VCaP (cell line): ENCODE results near the gene CZIB.

ENCODE experiments used
- H3K27ac ChIP-seq: fragments of 450-650 bp; 2 replicates; pipeline ENCODE4 v1.5.1; 2017
- TF ChIP-seq, protein P1 (sequence below): fragments of 450-650 bp; conservative IDR thresholded peaks from 2 replicates; pipeline ENCODE4 v1.5.1; 2017; ENCODE audit warnings: mild to moderate bottlenecking, moderate library complexity

The CZIB gene

DNA sequence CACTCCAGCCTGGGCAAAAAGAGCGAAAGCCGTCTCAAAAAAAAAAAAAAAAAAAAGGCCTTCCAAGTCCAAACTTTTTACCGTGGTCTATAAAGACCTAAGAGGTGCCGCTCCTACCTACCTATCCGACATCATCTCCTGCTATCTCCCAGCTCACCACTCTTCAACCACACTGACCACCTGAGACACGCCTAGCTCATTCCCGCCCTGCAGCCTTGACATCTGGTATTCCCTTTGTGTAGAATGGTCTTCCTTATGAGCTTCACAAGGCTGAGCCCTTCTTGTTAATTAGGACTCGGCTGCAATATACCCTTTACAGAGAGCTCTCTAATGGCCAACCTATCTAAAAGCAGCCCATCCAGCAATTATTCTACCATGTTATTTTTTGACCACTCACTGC lies 17.2 kb upstream of the CZIB start:
- peak overlapping the region; percentile 74; the same call in 1 of the 2 replicates for H3K27ac ChIP-seq

DNA sequence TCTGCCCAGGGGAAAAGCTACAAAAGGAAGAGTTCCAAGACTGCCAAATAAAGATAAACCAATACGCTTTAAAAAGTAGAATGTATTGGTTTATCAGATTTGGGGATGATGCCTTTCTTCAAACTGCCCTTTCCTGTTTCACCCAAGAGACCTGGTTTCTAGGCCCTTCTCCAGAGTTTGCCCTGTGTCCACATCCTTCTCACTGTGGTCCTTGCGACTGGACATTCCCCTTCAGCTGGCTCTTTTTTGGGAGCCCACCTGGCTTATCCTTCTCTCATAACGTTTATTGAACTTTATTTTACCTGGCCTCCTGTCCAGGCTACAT lies 490 bp upstream of the CZIB start:
- H3K27ac ChIP-seq, result peak overlapping the region; percentile 95
- TF ChIP-seq, protein P1, sequence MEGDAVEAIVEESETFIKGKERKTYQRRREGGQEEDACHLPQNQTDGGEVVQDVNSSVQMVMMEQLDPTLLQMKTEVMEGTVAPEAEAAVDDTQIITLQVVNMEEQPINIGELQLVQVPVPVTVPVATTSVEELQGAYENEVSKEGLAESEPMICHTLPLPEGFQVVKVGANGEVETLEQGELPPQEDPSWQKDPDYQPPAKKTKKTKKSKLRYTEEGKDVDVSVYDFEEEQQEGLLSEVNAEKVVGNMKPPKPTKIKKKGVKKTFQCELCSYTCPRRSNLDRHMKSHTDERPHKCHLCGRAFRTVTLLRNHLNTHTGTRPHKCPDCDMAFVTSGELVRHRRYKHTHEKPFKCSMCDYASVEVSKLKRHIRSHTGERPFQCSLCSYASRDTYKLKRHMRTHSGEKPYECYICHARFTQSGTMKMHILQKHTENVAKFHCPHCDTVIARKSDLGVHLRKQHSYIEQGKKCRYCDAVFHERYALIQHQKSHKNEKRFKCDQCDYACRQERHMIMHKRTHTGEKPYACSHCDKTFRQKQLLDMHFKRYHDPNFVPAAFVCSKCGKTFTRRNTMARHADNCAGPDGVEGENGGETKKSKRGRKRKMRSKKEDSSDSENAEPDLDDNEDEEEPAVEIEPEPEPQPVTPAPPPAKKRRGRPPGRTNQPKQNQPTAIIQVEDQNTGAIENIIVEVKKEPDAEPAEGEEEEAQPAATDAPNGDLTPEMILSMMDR, result no peak

More for the DNA sequence above, 17.2 kb upstream of the CZIB start:
- TF ChIP-seq, protein P1, result no peak

DNA sequence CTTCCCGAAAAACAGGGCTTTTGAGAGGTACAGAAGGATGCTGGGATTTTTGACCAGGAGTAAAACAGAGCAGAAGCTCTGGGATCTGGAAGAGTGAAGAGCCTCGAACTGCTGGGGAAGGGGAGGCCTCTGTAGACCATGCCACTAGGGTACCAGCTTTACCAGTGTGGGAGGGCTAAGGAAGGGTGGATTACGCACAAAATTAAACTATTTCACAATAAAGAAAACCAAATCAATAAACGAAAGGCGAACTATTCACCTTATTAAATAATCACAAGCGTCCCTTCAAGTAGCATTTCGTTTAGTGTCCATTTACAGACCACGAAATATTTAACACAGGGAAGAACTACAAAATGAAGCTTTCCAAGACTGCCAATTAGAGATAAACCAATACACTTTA lies 723 bp downstream of the CZIB start:
- peak overlapping the region; percentile 95 for H3K27ac ChIP-seq
- TF ChIP-seq, protein P1, result no peak

DNA sequence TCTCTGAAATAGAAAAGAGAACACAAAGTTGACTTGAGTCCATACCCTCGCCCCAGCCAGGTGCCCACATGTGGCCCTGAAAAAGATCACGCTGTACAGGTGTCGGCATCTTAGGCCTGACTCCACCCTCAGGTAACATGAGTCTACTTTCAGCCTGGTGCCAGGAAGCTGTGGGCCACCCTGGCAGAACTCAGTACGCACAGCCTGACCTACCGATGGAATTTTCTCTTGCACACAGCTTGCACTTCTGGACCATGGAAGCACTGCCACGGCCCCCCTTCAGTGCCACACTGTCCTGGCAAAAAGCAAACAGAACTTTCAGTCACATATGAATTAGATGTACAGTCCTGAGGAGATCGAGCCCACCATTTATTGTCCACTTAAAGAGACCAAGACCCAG lies 2.2 kb downstream of the CZIB start:
- H3K27ac ChIP-seq, result peak overlapping the region; percentile 95
- TF ChIP-seq, protein P1, result no peak

DNA sequence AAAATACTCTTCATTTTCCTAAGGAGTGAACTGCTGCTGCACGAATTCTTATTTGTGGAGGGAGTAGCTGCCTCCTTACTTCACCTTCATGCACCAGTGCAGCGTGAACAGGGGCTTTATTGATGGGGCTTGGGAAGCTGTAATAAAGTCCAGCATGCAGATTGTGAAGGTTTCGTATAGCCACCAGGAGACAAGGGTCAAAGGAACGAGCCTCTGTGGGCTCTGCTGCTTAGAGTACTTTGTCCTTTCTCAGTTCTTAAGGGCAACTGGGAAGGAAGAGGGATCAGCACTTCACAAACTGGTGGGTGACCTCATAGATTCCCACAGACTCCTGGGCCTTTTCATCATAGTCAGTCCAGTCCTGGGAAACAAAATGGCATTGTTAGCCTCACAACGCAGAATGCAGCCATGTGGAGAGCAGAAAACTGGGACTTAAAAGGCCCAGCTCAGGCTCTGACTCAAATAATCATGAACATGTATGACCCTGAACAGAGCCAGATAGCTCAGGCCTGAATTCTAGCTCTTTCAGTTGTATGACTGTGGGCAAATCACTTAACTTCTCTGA lies 6.0 kb downstream of the CZIB start:
- H3K27ac ChIP-seq, result no peak overlapping the region
- TF ChIP-seq, protein P1, result no peak

DNA sequence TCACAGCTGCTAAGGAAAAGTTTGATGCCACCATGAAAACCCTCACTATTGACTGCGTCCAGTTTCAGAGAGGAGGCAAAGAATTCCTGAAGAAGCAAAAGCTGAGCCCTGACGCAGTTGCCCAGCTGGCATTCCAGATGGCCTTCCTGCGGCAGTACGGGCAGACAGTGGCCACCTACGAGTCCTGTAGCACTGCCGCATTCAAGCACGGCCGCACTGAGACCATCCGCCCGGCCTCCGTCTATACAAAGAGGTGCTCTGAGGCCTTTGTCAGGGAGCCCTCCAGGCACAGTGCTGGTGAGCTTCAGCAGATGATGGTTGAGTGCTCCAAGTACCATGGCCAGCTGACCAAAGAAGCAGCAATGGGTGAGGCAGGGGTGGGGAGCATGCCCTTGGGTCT lies 9.5 kb downstream of the CZIB start:
- no peak overlapping the region for H3K27ac ChIP-seq
- TF ChIP-seq, protein P1, result no peak

DNA sequence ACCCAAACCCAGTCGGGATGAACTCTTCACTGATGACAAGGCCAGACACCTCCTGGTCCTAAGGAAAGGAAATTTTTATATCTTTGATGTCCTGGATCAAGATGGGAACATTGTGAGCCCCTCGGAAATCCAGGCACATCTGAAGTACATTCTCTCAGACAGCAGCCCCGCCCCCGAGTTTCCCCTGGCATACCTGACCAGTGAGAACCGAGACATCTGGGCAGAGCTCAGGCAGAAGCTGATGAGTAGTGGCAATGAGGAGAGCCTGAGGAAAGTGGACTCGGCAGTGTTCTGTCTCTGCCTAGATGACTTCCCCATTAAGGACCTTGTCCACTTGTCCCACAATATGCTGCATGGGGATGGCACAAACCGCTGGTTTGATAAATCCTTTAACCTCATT lies 10.1 kb downstream of the CZIB start:
- TF ChIP-seq, protein P1, result no peak
- no peak overlapping the region for H3K27ac ChIP-seq
